ENCODE data around the gene VILL.

VILL gene

DNA sequence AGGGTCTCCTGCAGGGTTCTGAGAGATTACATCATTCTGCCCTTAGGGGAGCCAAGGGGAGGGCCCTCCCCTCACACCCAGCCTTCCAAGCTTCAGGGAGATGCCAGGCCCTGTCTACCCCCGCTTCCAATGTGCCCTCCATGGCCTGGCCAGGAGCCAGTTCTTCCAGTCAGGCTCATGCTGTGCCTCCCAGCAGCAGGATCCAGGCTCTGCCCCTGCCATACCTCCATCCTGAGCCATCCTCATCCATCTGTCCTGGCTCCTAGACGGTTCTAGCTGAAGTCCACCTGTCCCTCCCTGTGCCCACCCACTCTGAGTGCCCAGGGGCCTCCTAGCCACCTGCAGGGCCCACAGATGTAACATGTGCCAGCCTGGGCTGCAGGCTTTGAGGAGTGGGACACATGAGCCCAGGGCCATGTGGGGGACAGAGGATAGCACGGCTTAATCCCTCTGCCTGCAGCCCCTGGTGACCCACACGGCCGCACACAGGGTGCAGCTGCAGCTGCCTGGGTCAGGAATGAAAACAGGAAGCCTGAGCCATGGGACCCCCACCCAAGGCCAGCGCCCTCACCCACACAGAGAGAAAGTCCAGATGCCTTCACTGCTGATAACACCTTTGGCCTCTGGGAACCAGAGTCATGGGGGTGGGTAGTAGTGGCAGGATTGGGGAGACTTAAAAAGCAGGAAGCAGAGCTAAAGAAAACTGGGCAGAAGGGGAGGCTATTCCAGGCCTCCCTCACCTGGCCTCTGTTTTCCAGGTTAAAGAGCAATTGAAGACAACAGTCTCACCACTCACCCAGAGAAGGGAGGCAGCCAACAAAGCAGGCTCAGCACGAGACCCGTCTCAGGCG lies 27.1 kb downstream of the VILL start:
- Histone ChIP-seq H3K36me3 (ENCODE audit: insufficient read depth, low read length) (no peaks in the 10 kb centered on the region), H3K9ac (ENCODE audit: insufficient read length) (no peak overlapping the region), H3K4me3 (no peak overlapping the region), H3K9me3 (ENCODE audit: low read depth, low read length) (no peaks in the 10 kb centered on the region), H3K27ac (no peak overlapping the region)
- TF ChIP-seq EZH2 (IDR thresholded peaks at IDR 0.05) (no peak), POLR2AphosphoS5 (IDR thresholded peaks at IDR 0.05; ENCODE audit: borderline replicate concordance, low read depth, low read length) (no peak), FOXP2 (optimal IDR thresholded peaks at IDR 0.05; ENCODE audit: control extremely low read depth, extremely low read length, insufficient read depth) (no peak)
- DNase-seq (ENCODE audit: low read depth, low spot score) = no peak

DNA sequence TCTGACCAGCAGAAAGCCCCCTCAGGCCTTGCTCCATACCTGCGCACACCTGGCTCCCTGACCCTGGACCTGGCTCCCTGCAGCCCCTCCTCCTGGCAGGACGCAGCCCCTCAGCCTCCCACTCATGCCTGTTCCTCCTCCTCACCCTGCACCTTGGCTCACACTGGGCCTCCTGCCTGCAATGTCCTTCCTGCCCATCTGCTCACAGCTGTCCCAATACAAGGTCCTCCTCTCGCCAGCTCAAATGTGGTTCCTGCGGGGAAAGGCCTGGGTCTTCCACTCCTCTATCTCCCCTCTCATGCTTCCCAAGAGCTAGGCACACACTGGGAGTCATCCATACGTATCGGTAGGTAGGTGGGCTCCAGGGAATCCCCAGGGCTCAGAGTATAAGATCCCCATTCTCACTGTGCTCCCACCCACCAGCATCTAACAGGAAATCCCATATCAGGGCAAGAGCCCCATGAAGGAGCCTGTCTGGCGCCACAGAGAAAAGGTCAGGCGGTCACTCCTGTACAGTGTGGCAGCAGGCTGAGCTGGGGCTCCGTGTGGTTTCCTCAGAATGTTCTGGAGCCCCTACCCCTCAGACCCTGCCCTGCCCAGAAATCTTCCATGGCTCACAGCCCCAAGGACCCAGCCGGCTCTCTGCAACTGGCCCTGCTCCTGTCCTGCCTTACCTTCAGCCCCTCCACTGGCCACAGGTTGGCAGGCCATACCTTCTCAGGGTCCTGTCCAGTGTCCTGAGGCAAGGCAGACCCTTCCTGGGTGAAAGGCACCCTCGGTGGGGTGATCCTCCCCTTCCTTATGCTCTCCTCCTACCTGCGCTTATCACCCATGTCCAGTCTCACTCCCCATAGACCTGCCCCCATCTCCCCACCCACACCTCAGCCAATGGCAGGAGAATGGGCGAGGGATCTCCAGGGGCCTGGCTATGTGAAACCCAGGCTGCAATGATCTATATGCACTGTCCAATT lies 28.0 kb downstream of the VILL start:
- H3K27ac ChIP-seq = no peak overlapping the region
- no peak for DNase-seq (ENCODE audit: low read depth, low spot score)
- no peak for TF ChIP-seq FOXP2 (optimal IDR thresholded peaks at IDR 0.05; ENCODE audit: control extremely low read depth, extremely low read length, insufficient read depth)
- TF ChIP-seq EZH2 (IDR thresholded peaks at IDR 0.05) = no peak
- TF ChIP-seq POLR2AphosphoS5 (IDR thresholded peaks at IDR 0.05; ENCODE audit: borderline replicate concordance, low read depth, low read length) = no peak
- no peak overlapping the region for H3K9ac ChIP-seq (ENCODE audit: insufficient read length)
- no peaks in the 10 kb centered on the region for H3K9me3 ChIP-seq (ENCODE audit: low read depth, low read length)
- no peaks in the 10 kb centered on the region for H3K36me3 ChIP-seq (ENCODE audit: insufficient read depth, low read length)
- H3K4me3 ChIP-seq = no peak overlapping the region

- no peak overlapping the region for H3K27ac ChIP-seq
- no peak overlapping the region for H3K9ac ChIP-seq (ENCODE audit: insufficient read length)
- H3K4me3 ChIP-seq = no peak overlapping the region
- DNase-seq (ENCODE audit: low read depth, low spot score) = no peak
- no peaks in the 10 kb centered on the region for H3K9me3 ChIP-seq (ENCODE audit: low read depth, low read length)
- no peaks in the 10 kb centered on the region for H3K36me3 ChIP-seq (ENCODE audit: insufficient read depth, low read length)
- TF ChIP-seq EZH2 (IDR thresholded peaks at IDR 0.05) = no peak
- no peak for TF ChIP-seq FOXP2 (optimal IDR thresholded peaks at IDR 0.05; ENCODE audit: control extremely low read depth, extremely low read length, insufficient read depth)
- no peak for TF ChIP-seq POLR2AphosphoS5 (IDR thresholded peaks at IDR 0.05; ENCODE audit: borderline replicate concordance, low read depth, low read length)
Observed at GRCh38 chr3:38019658-38020341, 29.2 kb downstream of the VILL start.

GRCh38 chr3:38020342-38020726 lies 29.7 kb downstream of the VILL start:
- no peak for TF ChIP-seq POLR2AphosphoS5 (IDR thresholded peaks at IDR 0.05; ENCODE audit: borderline replicate concordance, low read depth, low read length)
- no peak for TF ChIP-seq FOXP2 (optimal IDR thresholded peaks at IDR 0.05; ENCODE audit: control extremely low read depth, extremely low read length, insufficient read depth)
- no peak for TF ChIP-seq EZH2 (IDR thresholded peaks at IDR 0.05)
- H3K4me3 ChIP-seq = no peak overlapping the region
- H3K27ac ChIP-seq = no peak overlapping the region
- H3K9me3 ChIP-seq (ENCODE audit: low read depth, low read length) = no peaks in the 10 kb centered on the region
- H3K9ac ChIP-seq (ENCODE audit: insufficient read length) = no peak overlapping the region
- H3K36me3 ChIP-seq (ENCODE audit: insufficient read depth, low read length) = no peaks in the 10 kb centered on the region
- no peak for DNase-seq (ENCODE audit: low read depth, low spot score)

- no peak overlapping the region for H3K9ac ChIP-seq (ENCODE audit: insufficient read length)
- no peaks in the 10 kb centered on the region for H3K36me3 ChIP-seq (ENCODE audit: insufficient read depth, low read length)
- H3K9me3 ChIP-seq (ENCODE audit: low read depth, low read length) = no peaks in the 10 kb centered on the region
- DNase-seq (ENCODE audit: low read depth, low spot score) = no peak
- TF ChIP-seq FOXP2 (optimal IDR thresholded peaks at IDR 0.05; ENCODE audit: control extremely low read depth, extremely low read length, insufficient read depth) = no peak
- no peak for TF ChIP-seq POLR2AphosphoS5 (IDR thresholded peaks at IDR 0.05; ENCODE audit: borderline replicate concordance, low read depth, low read length)
- TF ChIP-seq EZH2 (IDR thresholded peaks at IDR 0.05) = no peak
- no peak overlapping the region for H3K4me3 ChIP-seq
- no peak overlapping the region for H3K27ac ChIP-seq
Observed at GRCh38 chr3:38021196-38021595, 30.6 kb downstream of the VILL start.

DNA sequence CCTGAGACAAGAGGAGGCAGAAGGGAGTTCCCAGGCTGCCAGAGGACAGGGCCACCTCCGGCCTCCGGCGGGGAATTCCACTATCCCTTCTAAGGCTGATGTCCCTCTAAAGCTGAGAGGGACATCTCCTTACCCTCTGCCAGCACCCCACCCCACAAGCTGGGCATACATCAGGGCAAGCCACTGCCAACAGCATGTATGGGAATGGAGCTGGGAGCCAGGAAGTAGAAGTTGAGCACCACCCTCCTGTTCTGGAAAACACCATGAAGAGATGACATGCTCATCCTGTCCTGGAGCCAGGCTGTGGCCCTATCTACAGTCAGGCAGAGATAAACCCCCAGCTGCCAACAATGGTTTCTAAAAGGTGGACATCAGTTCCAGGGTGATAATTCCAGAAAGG lies 31.7 kb downstream of the VILL start:
- Histone ChIP-seq H3K9me3 (ENCODE audit: low read depth, low read length) (no peaks in the 10 kb centered on the region), H3K36me3 (ENCODE audit: insufficient read depth, low read length) (no peaks in the 10 kb centered on the region), H3K27ac (no peak overlapping the region), H3K4me3 (no peak overlapping the region), H3K9ac (ENCODE audit: insufficient read length) (no peak overlapping the region)
- no peak for DNase-seq (ENCODE audit: low read depth, low spot score)
- TF ChIP-seq FOXP2 (optimal IDR thresholded peaks at IDR 0.05; ENCODE audit: control extremely low read depth, extremely low read length, insufficient read depth) (no peak), EZH2 (IDR thresholded peaks at IDR 0.05) (no peak), POLR2AphosphoS5 (IDR thresholded peaks at IDR 0.05; ENCODE audit: borderline replicate concordance, low read depth, low read length) (no peak)

- Histone ChIP-seq H3K36me3 (ENCODE audit: insufficient read depth, low read length) (no peaks in the 10 kb centered on the region), H3K27ac (no peak overlapping the region), H3K4me3 (no peak overlapping the region), H3K9ac (ENCODE audit: insufficient read length) (no peak overlapping the region), H3K9me3 (ENCODE audit: low read depth, low read length) (no peaks in the 10 kb centered on the region)
- DNase-seq (ENCODE audit: low read depth, low spot score) = no peak
- TF ChIP-seq FOXP2 (optimal IDR thresholded peaks at IDR 0.05; ENCODE audit: control extremely low read depth, extremely low read length, insufficient read depth) (no peak), EZH2 (IDR thresholded peaks at IDR 0.05) (no peak), POLR2AphosphoS5 (IDR thresholded peaks at IDR 0.05; ENCODE audit: borderline replicate concordance, low read depth, low read length) (no peak)
Observed at GRCh38 chr3:38022896-38023709, 32.5 kb downstream of the VILL start.

Measured in SK-N-MC (cell line).